Thoracic aorta endothelial cell (primary cell): ENCODE data around the gene EPN2. TPM values are rescaled to one million over a fixed set of nuclear protein-coding genes. Genes with fewer than 3 reads are reported as not detected.

Experiments
- small RNA-seq: library from RNA; depleted of rRNA; stranded (forward); fragments of <200 nt; gene quantifications from one replicate; pipeline ENCODE3, GENCODE V24; 2012
- total RNA-seq: library from RNA; depleted of rRNA; stranded (reverse); fragments of >200 nt; gene quantifications from 2 replicates; pipeline ENCODE4 v1.2.3, GENCODE V29; 2012

EPN2 gene
- 38.7 and 46.1 TPM in 2 replicates for total RNA-seq

GRCh38 chr17:19237139-19237388, at the start of gene EPN2:
Gene EPN2, plus strand, starts transcription at chr17:19237366. Its CDS starts 45,754 bp downstream, at chr17:19283120.

GRCh38 chr17:19362277-19363113, 125.3 kb downstream of the EPN2 start, which contains the start of gene B9D1:
Gene B9D1, minus strand, starts transcription at chr17:19362723. Its CDS starts 154 bp downstream, at chr17:19362569.

DNA sequence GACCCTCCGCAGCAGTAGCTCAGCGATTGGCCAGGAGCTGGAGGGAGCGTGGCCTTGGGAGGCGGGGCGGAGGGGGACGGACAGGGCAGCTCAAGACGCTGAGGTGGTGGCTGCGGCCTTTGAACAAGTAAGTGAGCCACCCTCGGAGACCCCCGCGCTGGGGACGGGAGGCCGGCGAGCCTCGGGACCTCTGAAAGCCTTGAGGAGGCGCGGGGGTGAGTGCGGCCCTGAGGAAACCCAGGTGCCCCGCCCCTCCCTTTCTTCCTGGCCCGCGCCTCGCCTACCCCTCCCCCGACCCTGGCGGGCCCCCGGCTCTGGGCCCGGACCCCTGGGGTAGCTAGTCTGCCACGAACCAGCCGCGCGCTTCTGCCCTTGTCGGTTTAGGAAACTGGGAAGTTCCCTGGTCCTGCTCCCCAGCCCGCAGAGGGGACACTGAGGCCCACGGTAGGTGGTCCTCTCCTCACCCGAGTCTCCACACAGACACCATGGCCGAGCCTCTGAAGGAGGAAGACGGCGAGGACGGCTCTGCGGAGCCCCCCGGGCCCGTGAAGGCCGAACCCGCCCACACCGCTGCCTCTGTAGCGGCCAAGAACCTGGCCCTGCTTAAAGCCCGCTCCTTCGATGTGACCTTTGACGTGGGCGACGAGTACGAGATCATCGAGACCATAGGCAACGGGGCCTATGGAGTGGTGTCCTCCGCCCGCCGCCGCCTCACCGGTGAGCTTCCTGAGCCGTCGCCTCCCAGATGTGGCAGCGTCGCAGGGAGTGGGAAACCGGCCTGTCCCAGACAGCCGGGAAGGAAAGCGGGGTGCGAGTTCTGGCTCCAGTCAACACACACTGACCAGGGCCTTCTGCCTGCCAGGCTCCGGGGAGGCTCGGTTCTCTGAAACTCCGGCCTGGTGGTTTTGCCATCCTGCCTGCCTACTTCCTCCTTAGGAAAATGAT, 141.5 kb downstream of the EPN2 start, which contains the start of gene MAPK7:
Gene MAPK7, plus strand, starts transcription at position 83 of the 945 bp plus-strand sequence. Its CDS starts 403 bp downstream, at position 486.

Small RNA genes within 50 kb of the gene (small RNA-seq; reads per million reads assigned to genes)
- 3.6 reads per million, percentile 71 among the genes with 10 or more reads in this experiment for gene MIR1180

Other genes starting within 250 kb of the EPN2 start
- gene FAM83G, start 232.6 kb upstream of the EPN2 start, total RNA-seq = 12.6 and 16.9 TPM in 2 replicates
- gene GRAP, start 190.4 kb upstream of the EPN2 start, total RNA-seq = 15.5 and 20.1 TPM in 2 replicates
- 17.2 and 21.1 TPM in 2 replicates for gene GRAPL, start 109.8 kb upstream of the EPN2 start, total RNA-seq
- 16.2 and 17.5 TPM in 2 replicates for gene B9D1, start 125.4 kb downstream of the EPN2 start, total RNA-seq
- 19.1 and 19.5 TPM in 2 replicates for gene MAPK7, start 141.1 kb downstream of the EPN2 start, total RNA-seq
- gene MFAP4, start 149.8 kb downstream of the EPN2 start, total RNA-seq = not detected in 2 replicates
- gene RNF112, start 173.9 kb downstream of the EPN2 start, total RNA-seq = not detected in 2 replicates